HG03159 (cell line): Measurements from ENCODE around the gene ZRANB3.
"Not testable (repeated sequence)": the region's sequence is repeated elsewhere in the genome, so short reads cannot be mapped to it uniquely, and the experiment has no call there.

Source experiments
- ATAC-seq: cut with Tn5 transposase; IDR thresholded peaks from one replicate; pipeline ENCODE4 v1.9.1; 2021; ENCODE audit warnings: mild to moderate bottlenecking, moderate library complexity; ENCODE audit not compliant: unreplicated experiment

Gene ZRANB3

GRCh38 chr2:135089597-135089996 is 441.4 kb downstream of the ZRANB3 start:
- ATAC-seq, result not testable (repeated sequence)
